DOHH2 (cell line): ENCODE measurements around the gene ZNF576.

Experiments
- H3F3A ChIP-seq: fragments of 200-600 bp; sonication (generic), shearing (Covaris generic); 2 replicates; pipeline ENCODE4 v1.6.0; 2016; ENCODE audit warnings: antibody characterized with exemption, mild to moderate bottlenecking; ENCODE audit not compliant: control insufficient read depth, insufficient read depth
- H3K27ac ChIP-seq: fragments of 200-600 bp; sonication (generic); 2 replicates; pipeline ENCODE4 v1.5.1; 2014; ENCODE audit warnings: low read depth, mild to moderate bottlenecking, low read length, moderate library complexity
- H3K27me3 ChIP-seq: fragments of 200-600 bp; sonication (generic); 2 replicates; pipeline ENCODE4 v1.6.1; 2014; ENCODE audit warnings: mild to moderate bottlenecking, low read length, mixed read lengths; ENCODE audit not compliant: control insufficient read depth
- H3K36me3 ChIP-seq: fragments of 200-600 bp; sonication (generic); 2 replicates; pipeline ENCODE4 v1.6.1; 2014; ENCODE audit warnings: mild to moderate bottlenecking, low read length, moderate library complexity, mixed read lengths; ENCODE audit not compliant: control insufficient read depth
- H3K4me1 ChIP-seq: fragments of 200-600 bp; sonication (generic); 2 replicates; pipeline ENCODE4 v1.6.1; 2014; ENCODE audit warnings: mild to moderate bottlenecking, low read length, mixed read lengths; ENCODE audit not compliant: control insufficient read depth
- H3K4me2 ChIP-seq: fragments of 200-600 bp; sonication (generic); 2 replicates; pipeline ENCODE4 v1.6.0; 2014; ENCODE audit warnings: mild to moderate bottlenecking, low read length, moderate library complexity
- H3K4me3 ChIP-seq: fragments of 200-600 bp; sonication (generic); 2 replicates; pipeline ENCODE4 v1.5.1; 2014; ENCODE audit warnings: mild to moderate bottlenecking, low read length, mixed read lengths
- H3K79me2 ChIP-seq: fragments of 200-600 bp; sonication (generic); 2 replicates; pipeline ENCODE4 v1.6.1; 2014; ENCODE audit warnings: mild to moderate bottlenecking, low read length, mixed read lengths; ENCODE audit not compliant: control insufficient read depth
- H3K9me2 ChIP-seq: fragments of 200-600 bp; sonication (generic); replicated peaks from 2 replicates; pipeline ENCODE4 v1.6.1; 2014; ENCODE audit warnings: mild to moderate bottlenecking, low read length, mixed read lengths; ENCODE audit not compliant: control insufficient read depth
- H3K9me3 ChIP-seq: fragments of 200-600 bp; sonication (generic); 2 replicates; pipeline ENCODE4 v1.6.1; 2014; ENCODE audit warnings: antibody characterized with exemption, low read length, mixed read lengths; ENCODE audit not compliant: control insufficient read depth, insufficient read depth
- H4K20me1 ChIP-seq: fragments of 200-600 bp; sonication (generic); 2 replicates; pipeline ENCODE4 v1.6.0; 2014; ENCODE audit warnings: low read depth, mild to moderate bottlenecking, antibody characterized with exemption, low read length, moderate library complexity; ENCODE audit not compliant: control insufficient read depth, insufficient read depth
- EZH2phosphoT487 ChIP-seq: fragments of 200-600 bp; sonication (generic); IDR thresholded peaks from 2 replicates; pipeline ENCODE4 v1.6.1; 2017; ENCODE audit warnings: borderline replicate concordance, mild to moderate bottlenecking, antibody characterized with exemption, low read length, moderate library complexity, mixed read lengths
- TF ChIP-seq, protein P1 (sequence below): fragments of 200-600 bp; sonication (generic); IDR thresholded peaks from one replicate; pipeline ENCODE4 v1.5.1; 2014; ENCODE audit warnings: antibody characterized with exemption, mild to moderate bottlenecking, low read depth, low read length; ENCODE audit not compliant: poor library complexity, severe bottlenecking

The ZNF576 gene

DNA sequence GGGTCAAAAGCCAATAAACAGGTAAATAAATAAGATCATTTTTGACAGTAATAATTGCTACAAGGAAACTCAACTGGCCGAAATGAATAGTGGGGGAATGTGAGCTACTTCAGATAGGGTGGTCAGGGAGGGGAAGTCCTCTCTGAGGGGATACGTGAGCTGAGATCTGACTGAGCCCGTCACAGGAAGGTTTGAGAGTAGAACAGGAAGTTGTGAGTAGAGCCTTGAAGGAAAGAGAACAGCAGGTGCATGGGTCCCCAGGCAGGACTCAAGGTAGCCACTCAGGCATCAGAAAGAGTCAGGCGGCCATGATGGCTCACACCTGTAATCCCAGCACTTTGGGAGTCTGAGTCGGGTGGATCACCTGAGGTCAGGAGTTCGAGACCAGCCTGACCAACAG is 6.7 kb upstream of the ZNF576 start:
- Histone ChIP-seq H3K4me1 (peaks cover 16% of the 10 kb centered on the region), H3K36me3 (peaks cover 21% of the 10 kb centered on the region)

DNA sequence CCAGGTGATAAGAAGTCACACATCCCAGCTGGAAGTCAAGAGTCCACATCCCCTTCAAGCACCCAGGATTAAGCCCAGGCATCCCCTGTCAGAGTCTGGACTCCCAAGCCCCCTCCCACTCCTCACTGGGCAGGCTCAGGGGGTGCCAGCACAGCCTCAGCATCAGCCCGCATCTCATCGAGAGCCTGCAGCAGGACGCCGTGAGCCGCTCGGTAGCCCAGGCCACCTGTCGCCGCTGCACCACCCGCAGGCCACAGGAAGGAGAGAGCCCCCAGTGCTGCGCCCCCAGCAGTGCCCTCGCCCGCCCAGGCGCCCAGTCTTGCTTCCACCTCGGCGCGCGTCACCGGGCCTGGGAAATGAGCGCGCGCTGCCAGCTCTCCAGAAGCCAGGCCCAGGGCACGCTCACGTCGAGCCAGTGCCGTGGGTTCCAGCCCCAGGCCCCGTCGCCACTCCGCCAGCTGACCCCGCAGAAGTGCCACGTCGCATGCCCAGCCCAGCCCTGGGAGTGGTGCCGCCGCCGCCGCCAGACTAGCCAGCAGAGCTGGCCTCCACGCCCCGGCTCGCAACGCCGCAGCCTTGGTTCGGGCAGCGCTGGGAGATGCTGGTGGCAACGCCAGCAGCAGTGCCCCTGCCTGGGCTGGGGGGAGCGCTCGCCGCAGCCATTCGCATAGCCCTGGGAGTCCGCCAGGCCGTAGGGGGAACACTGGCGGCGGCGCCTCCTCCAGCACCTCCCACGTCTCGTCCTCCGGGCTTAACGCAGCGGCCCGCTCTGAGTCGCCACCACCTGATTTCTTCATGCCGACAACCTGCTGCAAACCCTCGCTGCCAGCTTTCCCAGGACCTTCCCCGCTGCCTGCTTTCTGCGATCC is 4.3 kb upstream of the ZNF576 start:
- peaks cover 12% of the 10 kb centered on the region for H3K4me1 ChIP-seq
- no peaks in the 10 kb centered on the region for H4K20me1 ChIP-seq
- H3K9me2 ChIP-seq = no peaks in the 10 kb centered on the region
- no peak overlapping the region for H3K27ac ChIP-seq
- peaks cover 27% of the 10 kb centered on the region for H3K79me2 ChIP-seq
- H3F3A ChIP-seq = no peaks in the 10 kb centered on the region
- H3K4me2 ChIP-seq = no peak overlapping the region
- TF ChIP-seq, protein P1, sequence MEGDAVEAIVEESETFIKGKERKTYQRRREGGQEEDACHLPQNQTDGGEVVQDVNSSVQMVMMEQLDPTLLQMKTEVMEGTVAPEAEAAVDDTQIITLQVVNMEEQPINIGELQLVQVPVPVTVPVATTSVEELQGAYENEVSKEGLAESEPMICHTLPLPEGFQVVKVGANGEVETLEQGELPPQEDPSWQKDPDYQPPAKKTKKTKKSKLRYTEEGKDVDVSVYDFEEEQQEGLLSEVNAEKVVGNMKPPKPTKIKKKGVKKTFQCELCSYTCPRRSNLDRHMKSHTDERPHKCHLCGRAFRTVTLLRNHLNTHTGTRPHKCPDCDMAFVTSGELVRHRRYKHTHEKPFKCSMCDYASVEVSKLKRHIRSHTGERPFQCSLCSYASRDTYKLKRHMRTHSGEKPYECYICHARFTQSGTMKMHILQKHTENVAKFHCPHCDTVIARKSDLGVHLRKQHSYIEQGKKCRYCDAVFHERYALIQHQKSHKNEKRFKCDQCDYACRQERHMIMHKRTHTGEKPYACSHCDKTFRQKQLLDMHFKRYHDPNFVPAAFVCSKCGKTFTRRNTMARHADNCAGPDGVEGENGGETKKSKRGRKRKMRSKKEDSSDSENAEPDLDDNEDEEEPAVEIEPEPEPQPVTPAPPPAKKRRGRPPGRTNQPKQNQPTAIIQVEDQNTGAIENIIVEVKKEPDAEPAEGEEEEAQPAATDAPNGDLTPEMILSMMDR = no peak
- no peak for TF ChIP-seq EZH2phosphoT487
- H3K4me3 ChIP-seq = no peak overlapping the region
- no peaks in the 10 kb centered on the region for H3K27me3 ChIP-seq
- no peaks in the 10 kb centered on the region for H3K9me3 ChIP-seq
- peaks cover 21% of the 10 kb centered on the region for H3K36me3 ChIP-seq

More for the DNA sequence above, 6.7 kb upstream of the ZNF576 start:
- no peak overlapping the region for H3K4me3 ChIP-seq
- no peaks in the 10 kb centered on the region for H3K9me2 ChIP-seq
- peaks cover 8% of the 10 kb centered on the region for H3K79me2 ChIP-seq
- no peak overlapping the region for H3K4me2 ChIP-seq
- no peaks in the 10 kb centered on the region for H4K20me1 ChIP-seq
- no peak overlapping the region for H3K27ac ChIP-seq
- no peaks in the 10 kb centered on the region for H3F3A ChIP-seq
- H3K9me3 ChIP-seq = no peaks in the 10 kb centered on the region
- TF ChIP-seq, protein P1 = no peak
- TF ChIP-seq EZH2phosphoT487 = no peak
- no peaks in the 10 kb centered on the region for H3K27me3 ChIP-seq

DNA sequence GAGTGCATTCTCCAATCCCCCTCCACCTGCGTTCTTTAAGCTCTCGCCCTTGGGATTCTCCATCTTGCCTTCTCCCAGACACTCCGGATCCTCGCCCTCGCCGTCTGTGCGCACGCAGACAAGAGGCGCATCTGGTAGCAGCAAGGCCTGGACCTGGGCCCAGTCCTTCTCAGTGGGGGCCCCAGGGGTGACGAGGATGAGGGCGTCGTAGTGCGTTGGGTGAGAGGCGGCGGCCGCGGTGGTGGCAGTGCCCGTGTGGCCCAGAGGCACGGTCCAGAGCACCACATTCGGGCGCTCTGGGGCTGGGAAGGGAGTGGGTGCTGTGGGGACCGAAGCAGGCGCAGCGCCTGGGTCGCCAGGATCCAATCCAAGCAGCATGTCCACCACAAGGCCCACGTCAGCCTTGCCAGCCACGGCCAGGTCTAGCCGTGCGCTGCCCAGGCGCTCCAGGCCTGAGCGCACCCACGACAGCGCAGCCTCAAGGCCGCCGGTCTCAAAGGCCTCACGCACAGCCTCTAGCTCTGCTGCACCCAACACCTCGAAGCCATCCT is 3.5 kb upstream of the ZNF576 start:
- no peaks in the 10 kb centered on the region for H3K27me3 ChIP-seq
- peaks cover 20% of the 10 kb centered on the region for H3K4me1 ChIP-seq
- H3K4me2 ChIP-seq = no peak overlapping the region
- no peaks in the 10 kb centered on the region for H4K20me1 ChIP-seq
- H3K9me3 ChIP-seq = no peaks in the 10 kb centered on the region
- no peaks in the 10 kb centered on the region for H3F3A ChIP-seq
- peaks cover 35% of the 10 kb centered on the region for H3K79me2 ChIP-seq
- H3K9me2 ChIP-seq = no peaks in the 10 kb centered on the region
- no peak overlapping the region for H3K4me3 ChIP-seq
- no peak overlapping the region for H3K27ac ChIP-seq
- TF ChIP-seq, protein P1 = no peak
- TF ChIP-seq EZH2phosphoT487 = no peak
- peaks cover 23% of the 10 kb centered on the region for H3K36me3 ChIP-seq
